ENCODE measurements around the gene PNPLA6.
"Not testable (repeated sequence)": the region's sequence is repeated elsewhere in the genome, so short reads cannot be mapped to it uniquely, and the experiment has no call there.

PNPLA6 gene

GRCh38 chr19:7556696-7557315 is 21.3 kb downstream of the PNPLA6 start:
- no peak for DNase-seq

- no peak for DNase-seq
Measured at GRCh38 chr19:7558667-7559066, 23.1 kb downstream of the PNPLA6 start.

- DNase-seq: no peak
Measured at GRCh38 chr19:7559102-7559501, 23.6 kb downstream of the PNPLA6 start.

GRCh38 chr19:7560255-7560654 is 24.7 kb downstream of the PNPLA6 start:
- DNase-seq: no peak

- DNase-seq: no peak
Measured at GRCh38 chr19:7561325-7561724, 25.8 kb downstream of the PNPLA6 start.

- no peak for DNase-seq
Measured at GRCh38 chr19:7562646-7563393, 27.3 kb downstream of the PNPLA6 start.

GRCh38 chr19:7564866-7565265 is 29.3 kb downstream of the PNPLA6 start:
- no peak for DNase-seq

GRCh38 chr19:7565332-7565731 is 29.8 kb downstream of the PNPLA6 start:
- no peak for DNase-seq

GRCh38 chr19:7570761-7571160 is 35.2 kb downstream of the PNPLA6 start:
- DNase-seq: no peak

- no peak for DNase-seq
Measured at GRCh38 chr19:7575434-7576040, 40.0 kb downstream of the PNPLA6 start.

GRCh38 chr19:7577422-7577821 is 41.9 kb downstream of the PNPLA6 start:
- DNase-seq: not testable (repeated sequence)

GRCh38 chr19:7578127-7578526 is 42.6 kb downstream of the PNPLA6 start:
- DNase-seq: no peak

GRCh38 chr19:7579182-7579581 is 43.7 kb downstream of the PNPLA6 start:
- no peak for DNase-seq

GRCh38 chr19:7582446-7582845 is 46.9 kb downstream of the PNPLA6 start:
- DNase-seq: no peak

- DNase-seq: no peak
Measured at GRCh38 chr19:7589822-7590221, 54.3 kb downstream of the PNPLA6 start.

GRCh38 chr19:7590256-7590655 is 54.7 kb downstream of the PNPLA6 start:
- no peak for DNase-seq

GRCh38 chr19:7595466-7596133 is 60.1 kb downstream of the PNPLA6 start, which contains the start of gene CAMSAP3:
CAMSAP3 (plus strand) TSS chr19:7595863; CDS start chr19:7596003, 140 bp downstream.
- peak; percentile 74 for DNase-seq

- no peak for DNase-seq
Measured at GRCh38 chr19:7596211-7596937, 60.9 kb downstream of the PNPLA6 start.

GRCh38 chr19:7597689-7598088 is 62.2 kb downstream of the PNPLA6 start:
- DNase-seq: no peak

- DNase-seq: no peak
Measured at GRCh38 chr19:7598180-7598579, 62.7 kb downstream of the PNPLA6 start.

- DNase-seq: no peak
Measured at GRCh38 chr19:7600721-7601120, 65.2 kb downstream of the PNPLA6 start.

- DNase-seq: no peak
Measured at GRCh38 chr19:7602240-7602934, 66.9 kb downstream of the PNPLA6 start.
